ENCODE data around the gene GRPEL1.
"Not testable (repeated sequence)": the region's sequence is repeated elsewhere in the genome, so short reads cannot be mapped to it uniquely, and the experiment has no call there.

The GRPEL1 gene

DNA sequence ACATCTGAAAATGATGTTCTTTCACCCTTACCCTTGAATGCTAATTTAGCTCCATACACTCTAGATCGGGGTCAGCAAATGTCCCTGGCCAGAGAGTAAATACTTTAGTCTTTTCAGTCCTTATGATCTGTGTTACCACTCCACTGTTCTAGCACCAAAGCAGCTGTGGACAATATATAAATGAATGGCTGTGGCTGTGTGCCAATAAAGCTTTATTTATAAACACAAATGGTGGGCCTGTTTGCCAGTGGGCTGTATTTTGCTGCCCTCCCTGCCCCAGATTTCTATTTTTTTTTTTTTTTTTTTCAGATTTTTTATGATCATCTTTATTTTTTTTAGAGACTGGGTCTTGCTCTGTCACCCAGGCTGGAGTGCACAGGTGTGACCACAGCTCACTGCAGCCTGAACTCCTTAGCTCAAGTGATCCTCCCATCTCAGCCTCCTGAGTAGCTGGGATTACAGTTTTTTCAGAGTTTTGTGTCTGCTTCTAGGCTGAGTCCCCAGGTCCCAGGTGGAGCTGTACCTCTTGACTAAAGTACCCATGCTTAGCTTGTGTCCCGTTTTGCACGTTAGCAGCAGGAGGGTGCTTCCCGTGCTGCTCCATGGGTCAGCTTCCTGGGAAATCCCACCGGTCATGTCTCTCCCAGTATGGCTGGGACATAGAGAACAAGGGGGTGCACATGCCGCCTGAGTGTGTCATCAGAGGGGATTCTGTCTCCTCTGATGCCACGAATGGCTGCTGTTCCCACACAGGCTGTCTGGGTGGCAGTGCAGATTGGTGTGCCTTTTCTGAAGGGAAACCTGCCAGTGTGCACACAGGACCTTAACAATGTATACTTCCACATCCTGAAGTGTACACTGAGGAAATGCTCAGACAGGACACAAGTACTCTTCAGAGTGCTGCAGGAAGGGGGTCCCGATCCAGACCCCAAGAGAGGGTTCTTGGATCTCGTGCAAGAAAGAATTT is 16.0 kb upstream of the GRPEL1 start:
- no peaks in the 10 kb centered on the region for H3K4me1 ChIP-seq (ENCODE audit: control insufficient read depth, insufficient read depth, low read depth, low read length)
- no peak overlapping the region for H4K91ac ChIP-seq (ENCODE audit: low read length)
- no peaks in the 10 kb centered on the region for H3K36me3 ChIP-seq (ENCODE audit: control insufficient read depth in 1 of 2, insufficient read depth in 2 of 2, low read depth in 1 of 2, low read length in 2 of 2)
- no peak overlapping the region for H2BK120ac ChIP-seq (ENCODE audit: low read depth, low read length)
- no peak overlapping the region for H3K4ac ChIP-seq (ENCODE audit: low read depth in 1 of 2, low read length in 2 of 2)
- no peak overlapping the region for H4K8ac ChIP-seq (ENCODE audit: low read length)
- no peak overlapping the region for H2AFZ ChIP-seq (ENCODE audit: low read depth, low read length)
- no peak overlapping the region for H3K14ac ChIP-seq (ENCODE audit: low read length in 2 of 2)
- peaks cover 12% of the 10 kb centered on the region for H3K9me3 ChIP-seq (ENCODE audit: control insufficient read depth, low read length)
- peaks cover 27 to 47% of the 10 kb centered on the region in 2 experiments for H3K27me3 ChIP-seq (ENCODE audit: control insufficient read depth in 1 of 2, insufficient read depth in 1 of 2, low read length in 2 of 2)
- H3K23ac ChIP-seq (ENCODE audit: low read length in 2 of 2) = no peak overlapping the region
- peak; percentile 12 for DNase-seq
- no peak overlapping the region for H2BK5ac ChIP-seq (ENCODE audit: low read depth, low read length, poor library complexity, severe bottlenecking)
- WGBS = 82% methylated on average over 9 of the region's 9 CpGs
- H3K9ac ChIP-seq (ENCODE audit: low read length) = no peak overlapping the region
- H3K4me2 ChIP-seq (ENCODE audit: low read length, poor library complexity, severe bottlenecking) = no peak overlapping the region
- H3K18ac ChIP-seq (ENCODE audit: low read depth in 1 of 2, low read length in 2 of 2) = no peak overlapping the region
- H3K4me3 ChIP-seq (ENCODE audit: insufficient read depth in 1 of 2, low read depth in 1 of 2, low read length in 2 of 2) = peak overlapping the region in 1 of 2 experiments; percentile 62
- no peak overlapping the region for H3K27ac ChIP-seq (ENCODE audit: low read length, poor library complexity, severe bottlenecking)
- no peaks in the 10 kb centered on the region for H3K79me1 ChIP-seq (replicated peaks; ENCODE audit: low read length, poor library complexity, severe bottlenecking)
- no peak overlapping the region for H2BK15ac ChIP-seq (ENCODE audit: low read depth, poor library complexity, severe bottlenecking)
- H2BK12ac ChIP-seq (ENCODE audit: low read length in 2 of 2) = no peak overlapping the region
- H2AK5ac ChIP-seq (ENCODE audit: low read length, severe bottlenecking) = no peak overlapping the region

DNA sequence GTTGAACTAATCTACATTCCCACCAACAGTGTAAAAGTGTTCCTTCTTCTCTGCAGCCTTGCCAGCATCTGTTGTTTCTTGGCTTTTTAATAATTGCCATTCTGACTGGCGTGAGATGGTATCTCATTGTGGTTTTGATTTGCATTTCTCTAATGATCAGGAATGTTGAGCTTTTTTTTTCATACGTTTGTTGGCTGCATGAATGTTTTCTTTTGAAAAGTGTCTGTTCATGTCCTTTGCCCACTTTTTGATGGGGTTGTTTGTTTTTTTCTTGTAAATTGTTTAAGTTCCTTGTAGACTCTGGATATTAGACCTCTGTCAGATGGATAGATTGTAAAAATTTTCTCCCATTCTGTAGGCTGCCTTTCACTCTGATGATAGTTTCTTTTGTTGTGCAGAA is 12.0 kb upstream of the GRPEL1 start:
- H2BK120ac ChIP-seq (ENCODE audit: low read depth, low read length); H3K27ac ChIP-seq (ENCODE audit: low read length, poor library complexity, severe bottlenecking); H2BK5ac ChIP-seq (ENCODE audit: low read depth, low read length, poor library complexity, severe bottlenecking); H4K8ac ChIP-seq (ENCODE audit: low read length); H2AK5ac ChIP-seq (ENCODE audit: low read length, severe bottlenecking); H2AFZ ChIP-seq (ENCODE audit: low read depth, low read length); H3K18ac ChIP-seq (ENCODE audit: low read depth in 1 of 2, low read length in 2 of 2); H3K4me3 ChIP-seq (ENCODE audit: insufficient read depth in 1 of 2, low read depth in 1 of 2, low read length in 2 of 2); H3K4me1 ChIP-seq (ENCODE audit: control insufficient read depth, insufficient read depth, low read depth, low read length); H3K9ac ChIP-seq (ENCODE audit: low read length); H2BK12ac ChIP-seq (ENCODE audit: low read length in 2 of 2); H3K14ac ChIP-seq (ENCODE audit: low read length in 2 of 2); H2BK15ac ChIP-seq (ENCODE audit: low read depth, poor library complexity, severe bottlenecking); H3K9me3 ChIP-seq (ENCODE audit: control insufficient read depth, low read length); H3K79me1 ChIP-seq (replicated peaks; ENCODE audit: low read length, poor library complexity, severe bottlenecking); H4K91ac ChIP-seq (ENCODE audit: low read length); H3K4ac ChIP-seq (ENCODE audit: low read depth in 1 of 2, low read length in 2 of 2); DNase-seq; H3K23ac ChIP-seq (ENCODE audit: low read length in 2 of 2); H3K4me2 ChIP-seq (ENCODE audit: low read length, poor library complexity, severe bottlenecking); H3K36me3 ChIP-seq (ENCODE audit: control insufficient read depth in 1 of 2, insufficient read depth in 2 of 2, low read depth in 1 of 2, low read length in 2 of 2): not testable (repeated sequence)
- H3K27me3 ChIP-seq (ENCODE audit: control insufficient read depth in 1 of 2, insufficient read depth in 1 of 2, low read length in 2 of 2) = peaks cover 26 to 43% of the 10 kb centered on the region in 2 experiments
- WGBS = 81% methylated on average over 2 of the region's 2 CpGs

- not testable (repeated sequence) for H3K4me3 ChIP-seq (ENCODE audit: insufficient read depth in 1 of 2, low read depth in 1 of 2, low read length in 2 of 2); H2AFZ ChIP-seq (ENCODE audit: low read depth, low read length); H3K9ac ChIP-seq (ENCODE audit: low read length); H3K36me3 ChIP-seq (ENCODE audit: control insufficient read depth in 1 of 2, insufficient read depth in 2 of 2, low read depth in 1 of 2, low read length in 2 of 2); H3K9me3 ChIP-seq (ENCODE audit: control insufficient read depth, low read length); H3K4me2 ChIP-seq (ENCODE audit: low read length, poor library complexity, severe bottlenecking); H3K4me1 ChIP-seq (ENCODE audit: control insufficient read depth, insufficient read depth, low read depth, low read length); H4K91ac ChIP-seq (ENCODE audit: low read length); H3K14ac ChIP-seq (ENCODE audit: low read length in 2 of 2); H4K8ac ChIP-seq (ENCODE audit: low read length); H3K79me1 ChIP-seq (replicated peaks; ENCODE audit: low read length, poor library complexity, severe bottlenecking); DNase-seq; H3K27ac ChIP-seq (ENCODE audit: low read length, poor library complexity, severe bottlenecking); H2BK15ac ChIP-seq (ENCODE audit: low read depth, poor library complexity, severe bottlenecking); H2BK120ac ChIP-seq (ENCODE audit: low read depth, low read length); H3K18ac ChIP-seq (ENCODE audit: low read depth in 1 of 2, low read length in 2 of 2); H2BK12ac ChIP-seq (ENCODE audit: low read length in 2 of 2); H3K23ac ChIP-seq (ENCODE audit: low read length in 2 of 2); H2AK5ac ChIP-seq (ENCODE audit: low read length, severe bottlenecking); H2BK5ac ChIP-seq (ENCODE audit: low read depth, low read length, poor library complexity, severe bottlenecking); H3K4ac ChIP-seq (ENCODE audit: low read depth in 1 of 2, low read length in 2 of 2)
- H3K27me3 ChIP-seq (ENCODE audit: control insufficient read depth in 1 of 2, insufficient read depth in 1 of 2, low read length in 2 of 2) = peaks cover 24 to 39% of the 10 kb centered on the region in 2 experiments
Measured at GRCh38 chr4:7079483-7079882, 11.6 kb upstream of the GRPEL1 start.

GRCh38 chr4:7078025-7078424 is 10.2 kb upstream of the GRPEL1 start:
- 76% methylated on average over 5 of the region's 5 CpGs for WGBS
- Histone ChIP-seq H3K4ac (ENCODE audit: low read depth in 1 of 2, low read length in 2 of 2) (no peak overlapping the region), H3K23ac (ENCODE audit: low read length in 2 of 2) (no peak overlapping the region), H3K36me3 (ENCODE audit: control insufficient read depth in 1 of 2, insufficient read depth in 2 of 2, low read depth in 1 of 2, low read length in 2 of 2) (no peaks in the 10 kb centered on the region), H3K4me2 (ENCODE audit: low read length, poor library complexity, severe bottlenecking) (no peak overlapping the region), H3K18ac (ENCODE audit: low read depth in 1 of 2, low read length in 2 of 2) (no peak overlapping the region), H2BK15ac (ENCODE audit: low read depth, poor library complexity, severe bottlenecking) (no peak overlapping the region), H3K27me3 (ENCODE audit: control insufficient read depth in 1 of 2, insufficient read depth in 1 of 2, low read length in 2 of 2) (peaks cover 10 to 30% of the 10 kb centered on the region in 2 experiments), H3K9me3 (ENCODE audit: control insufficient read depth, low read length) (peaks cover 4% of the 10 kb centered on the region), H4K8ac (ENCODE audit: low read length) (no peak overlapping the region), H2AFZ (ENCODE audit: low read depth, low read length) (no peak overlapping the region), H3K4me1 (ENCODE audit: control insufficient read depth, insufficient read depth, low read depth, low read length) (peaks cover 6% of the 10 kb centered on the region), H3K79me1 (replicated peaks; ENCODE audit: low read length, poor library complexity, severe bottlenecking) (no peaks in the 10 kb centered on the region), H2AK5ac (ENCODE audit: low read length, severe bottlenecking) (no peak overlapping the region), H2BK120ac (ENCODE audit: low read depth, low read length) (no peak overlapping the region), H3K4me3 (ENCODE audit: insufficient read depth in 1 of 2, low read depth in 1 of 2, low read length in 2 of 2) (no peak overlapping the region), H3K9ac (ENCODE audit: low read length) (no peak overlapping the region), H2BK12ac (ENCODE audit: low read length in 2 of 2) (no peak overlapping the region), H3K14ac (ENCODE audit: low read length in 2 of 2) (no peak overlapping the region), H2BK5ac (ENCODE audit: low read depth, low read length, poor library complexity, severe bottlenecking) (no peak overlapping the region), H3K27ac (ENCODE audit: low read length, poor library complexity, severe bottlenecking) (no peak overlapping the region), H4K91ac (ENCODE audit: low read length) (no peak overlapping the region)
- DNase-seq = no peak
